Activated CD8-positive, alpha-beta memory T cell treated with anti-CD3 and anti-CD28 coated beads, Interleukin-2, amount 50 U/mL, for 48 hours (primary cell): ENCODE data around the gene ITPRIPL2.

Source experiments
- DNase-seq: peaks from one replicate; pipeline ENCODE4 v3.0.0-alpha.2; 2020

The ITPRIPL2 gene

GRCh38 chr16:19123535-19124178, 9.9 kb downstream of the ITPRIPL2 start:
- DNase-seq: no peak

- no peak for DNase-seq
These were observed 12.5 kb downstream of the ITPRIPL2 start for GRCh38 chr16:19126300-19126699.

GRCh38 chr16:19127205-19127604, 13.4 kb downstream of the ITPRIPL2 start:
- DNase-seq: no peak

- no peak for DNase-seq
These were observed 13.9 kb downstream of the ITPRIPL2 start for GRCh38 chr16:19127674-19128131.

GRCh38 chr16:19128454-19129200, 14.9 kb downstream of the ITPRIPL2 start:
- no peak for DNase-seq

GRCh38 chr16:19130385-19130784, 16.6 kb downstream of the ITPRIPL2 start:
- no peak for DNase-seq

GRCh38 chr16:19130852-19131824, 17.4 kb downstream of the ITPRIPL2 start:
- DNase-seq: no peak

GRCh38 chr16:19131825-19132218, 18.1 kb downstream of the ITPRIPL2 start:
- no peak for DNase-seq

- no peak for DNase-seq
These were observed 18.5 kb downstream of the ITPRIPL2 start for GRCh38 chr16:19132255-19132654.

- no peak for DNase-seq
These were observed 19.1 kb downstream of the ITPRIPL2 start for GRCh38 chr16:19132898-19133297.

- DNase-seq: no peak
These were observed 19.8 kb downstream of the ITPRIPL2 start for GRCh38 chr16:19133600-19133999.

- no peak for DNase-seq
These were observed 21.6 kb downstream of the ITPRIPL2 start for GRCh38 chr16:19135201-19135842.

- no peak for DNase-seq
These were observed 22.2 kb downstream of the ITPRIPL2 start for GRCh38 chr16:19135896-19136438.

- no peak for DNase-seq
These were observed 22.9 kb downstream of the ITPRIPL2 start for GRCh38 chr16:19136549-19137196.

GRCh38 chr16:19137201-19138128, 23.7 kb downstream of the ITPRIPL2 start:
- DNase-seq: no peak

- no peak for DNase-seq
These were observed 24.8 kb downstream of the ITPRIPL2 start for GRCh38 chr16:19138601-19139000.

- no peak for DNase-seq
These were observed 25.8 kb downstream of the ITPRIPL2 start for GRCh38 chr16:19139436-19140091.

- no peak for DNase-seq
These were observed 26.6 kb downstream of the ITPRIPL2 start for GRCh38 chr16:19140396-19140795.

GRCh38 chr16:19142939-19143598, 29.3 kb downstream of the ITPRIPL2 start:
- no peak for DNase-seq

GRCh38 chr16:19143599-19143956, 29.8 kb downstream of the ITPRIPL2 start:
- no peak for DNase-seq
